Smooth muscle cell (in vitro differentiated cells): ENCODE data around the gene MYF5. TPM values are rescaled to one million over a fixed set of nuclear protein-coding genes. Genes with fewer than 3 reads are reported as not detected.

Experiments
- DNase-seq: peaks from one replicate; lab custom pipeline; 2025; ENCODE audit not compliant: unreplicated experiment; lab: John Stamatoyannopoulos, UW
- H2AFZ ChIP-seq: fragments of 200-600 bp; sonication (generic); 2 replicates; pipeline ENCODE4 v1.6.0; 2016; ENCODE audit warnings: antibody characterized with exemption, low read depth, mild to moderate bottlenecking
- H3F3A ChIP-seq: fragments of 200-600 bp; sonication (generic); 2 replicates; pipeline ENCODE4 v1.6.0; 2017; ENCODE audit warnings: antibody characterized with exemption, low read depth
- H3K27ac ChIP-seq: fragments of 200-600 bp; sonication (generic); 2 replicates; pipeline ENCODE4 v1.5.1; 2016; ENCODE audit warnings: low read depth, mild to moderate bottlenecking
- H3K27me3 ChIP-seq: fragments of 200-600 bp; sonication (generic); 2 replicates; pipeline ENCODE4 v1.6.1; 2016; ENCODE audit warnings: low read depth, mild to moderate bottlenecking
- H3K36me3 ChIP-seq: fragments of 200-600 bp; sonication (generic); 2 replicates; pipeline ENCODE4 v1.5.1; 2016; ENCODE audit warnings: low read depth
- H3K4me1 ChIP-seq: fragments of 200-600 bp; sonication (generic); 2 replicates; pipeline ENCODE4 v1.5.1; 2016; ENCODE audit warnings: low read depth
- H3K4me2 ChIP-seq: fragments of 200-600 bp; sonication (generic); 2 replicates; pipeline ENCODE4 v1.6.0; 2016; ENCODE audit warnings: mild to moderate bottlenecking
- H3K4me3 ChIP-seq: fragments of 200-600 bp; sonication (generic); 2 replicates; pipeline ENCODE4 v1.5.1; 2016; ENCODE audit warnings: mild to moderate bottlenecking
- H3K79me2 ChIP-seq: fragments of 200-600 bp; sonication (generic); 2 replicates; pipeline ENCODE4 v1.6.0; 2016; ENCODE audit warnings: low read depth, mild to moderate bottlenecking
- H3K9ac ChIP-seq: fragments of 200-600 bp; sonication (generic); 2 replicates; pipeline ENCODE4 v1.6.0; 2016; ENCODE audit warnings: low read depth
- H3K9me3 ChIP-seq: fragments of 200-600 bp; sonication (generic); replicated peaks from 2 replicates; pipeline ENCODE4 v1.5.1; 2016; ENCODE audit warnings: low read depth
- H4K20me1 ChIP-seq: fragments of 200-600 bp; sonication (generic); 2 replicates; pipeline ENCODE4 v1.6.0; 2016; ENCODE audit warnings: low read depth
- WGBS: methylation state at CpG from one replicate; pipeline ENCODE4 v1.1.7; 2016; ENCODE audit warnings: low lambda C conversion rate; 5-methylcytosine and 5-hydroxymethylcytosine counted together
- polyA plus RNA-seq: library from polyadenylated mRNA; unstranded; fragments of >200 nt; fragmentation: Nextera tagmentation; extraction: Ambion mirVana; gene quantifications from 2 replicates; pipeline ENCODE4 v1.2.1, GENCODE V29; 2016
- total RNA-seq: library from RNA; depleted of rRNA; stranded (reverse); fragments of >200 nt; gene quantifications from 2 replicates; pipeline ENCODE4 v1.2.3, GENCODE V29; 2014
- TF ChIP-seq, protein P1 (sequence below): fragments of 200-600 bp; sonication (generic); IDR thresholded peaks from 2 replicates; pipeline ENCODE4 v1.5.1; 2017; ENCODE audit warnings: borderline replicate concordance, mild to moderate bottlenecking, antibody characterized with exemption; ENCODE audit not compliant: insufficient read depth, poor library complexity, severe bottlenecking

Gene MYF5
- total and polyA plus RNA-seq, 2 experiments from 2014 or later, result not detected

DNA sequence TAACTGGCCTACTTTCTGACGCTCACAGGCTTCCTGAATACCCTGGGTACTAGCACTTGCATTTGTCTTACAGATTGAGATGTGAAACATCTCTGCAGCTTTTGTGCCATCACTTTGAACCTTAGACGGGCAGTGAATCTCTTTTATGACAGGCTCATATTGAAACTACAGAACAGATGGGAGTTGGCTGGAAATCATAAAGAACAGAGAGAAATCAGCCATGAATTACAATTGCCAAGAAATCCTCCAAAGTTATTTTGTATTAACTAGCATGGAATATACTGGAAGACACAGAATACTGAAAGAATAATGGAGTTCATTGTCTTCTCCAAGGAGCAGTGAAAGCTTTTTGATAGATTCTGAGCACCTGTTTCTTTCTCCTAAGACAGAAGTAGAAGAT is 32.7 kb downstream of the MYF5 start:
- DNase-seq, result no peak
- Histone ChIP-seq H3K79me2 (no peaks in the 10 kb centered on the region), H4K20me1 (no peaks in the 10 kb centered on the region), H3K27me3 (no peaks in the 10 kb centered on the region), H3K9ac (no peak overlapping the region), H3F3A (no peaks in the 10 kb centered on the region), H3K4me1 (no peaks in the 10 kb centered on the region), H3K9me3 (no peaks in the 10 kb centered on the region), H3K36me3 (no peaks in the 10 kb centered on the region), H3K4me3 (no peak overlapping the region), H3K4me2 (no peak overlapping the region), H2AFZ (no peak overlapping the region), H3K27ac (no peak overlapping the region)
- TF ChIP-seq, protein P1, sequence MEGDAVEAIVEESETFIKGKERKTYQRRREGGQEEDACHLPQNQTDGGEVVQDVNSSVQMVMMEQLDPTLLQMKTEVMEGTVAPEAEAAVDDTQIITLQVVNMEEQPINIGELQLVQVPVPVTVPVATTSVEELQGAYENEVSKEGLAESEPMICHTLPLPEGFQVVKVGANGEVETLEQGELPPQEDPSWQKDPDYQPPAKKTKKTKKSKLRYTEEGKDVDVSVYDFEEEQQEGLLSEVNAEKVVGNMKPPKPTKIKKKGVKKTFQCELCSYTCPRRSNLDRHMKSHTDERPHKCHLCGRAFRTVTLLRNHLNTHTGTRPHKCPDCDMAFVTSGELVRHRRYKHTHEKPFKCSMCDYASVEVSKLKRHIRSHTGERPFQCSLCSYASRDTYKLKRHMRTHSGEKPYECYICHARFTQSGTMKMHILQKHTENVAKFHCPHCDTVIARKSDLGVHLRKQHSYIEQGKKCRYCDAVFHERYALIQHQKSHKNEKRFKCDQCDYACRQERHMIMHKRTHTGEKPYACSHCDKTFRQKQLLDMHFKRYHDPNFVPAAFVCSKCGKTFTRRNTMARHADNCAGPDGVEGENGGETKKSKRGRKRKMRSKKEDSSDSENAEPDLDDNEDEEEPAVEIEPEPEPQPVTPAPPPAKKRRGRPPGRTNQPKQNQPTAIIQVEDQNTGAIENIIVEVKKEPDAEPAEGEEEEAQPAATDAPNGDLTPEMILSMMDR, result no peak
- WGBS, result 88% methylated on average over 2 of the region's 2 CpGs

GRCh38 chr12:80752464-80752863 is 35.8 kb downstream of the MYF5 start:
- Histone ChIP-seq H3K4me2 (no peak overlapping the region), H3F3A (no peaks in the 10 kb centered on the region), H2AFZ (no peak overlapping the region), H3K27ac (no peak overlapping the region), H3K79me2 (no peaks in the 10 kb centered on the region), H4K20me1 (no peaks in the 10 kb centered on the region), H3K9ac (no peak overlapping the region), H3K36me3 (no peaks in the 10 kb centered on the region), H3K27me3 (no peaks in the 10 kb centered on the region), H3K9me3 (no peaks in the 10 kb centered on the region), H3K4me3 (no peak overlapping the region), H3K4me1 (no peaks in the 10 kb centered on the region)
- no peak for DNase-seq
- TF ChIP-seq, protein P1, result no peak

DNA sequence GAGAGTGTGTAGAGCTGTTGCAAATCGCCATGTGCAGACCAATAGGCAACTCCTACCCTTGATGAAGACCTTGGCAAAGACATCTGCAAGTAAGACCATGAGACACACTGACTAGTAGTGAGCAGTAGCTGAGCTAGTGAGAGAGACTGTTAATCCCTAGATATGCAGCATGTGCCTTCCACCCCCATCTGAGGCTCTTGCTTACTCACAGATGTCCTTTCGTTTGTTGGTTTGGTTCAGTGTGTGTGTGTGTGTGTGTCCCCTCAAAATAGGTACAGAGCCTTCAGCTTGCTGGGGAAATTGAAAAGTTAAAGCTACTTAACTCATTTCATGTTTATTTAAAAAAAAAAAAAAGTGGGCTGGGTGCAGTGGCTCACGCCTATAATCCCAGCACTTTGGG is 37.6 kb downstream of the MYF5 start:
- H3K4me1 ChIP-seq, result no peaks in the 10 kb centered on the region

GRCh38 chr12:80756875-80757274 is 40.2 kb downstream of the MYF5 start:
- Histone ChIP-seq H2AFZ (no peak overlapping the region), H3K4me2 (no peak overlapping the region), H3K4me1 (no peaks in the 10 kb centered on the region), H3K79me2 (no peaks in the 10 kb centered on the region), H3K4me3 (no peak overlapping the region), H3F3A (no peaks in the 10 kb centered on the region), H4K20me1 (no peaks in the 10 kb centered on the region), H3K27me3 (no peaks in the 10 kb centered on the region), H3K36me3 (no peaks in the 10 kb centered on the region), H3K27ac (no peak overlapping the region), H3K9ac (no peak overlapping the region), H3K9me3 (no peaks in the 10 kb centered on the region)
- DNase-seq, result no peak
- TF ChIP-seq, protein P1, result no peak
- WGBS, result 31% methylated on average over 1 of the region's 1 CpG

More for the DNA sequence above, 37.6 kb downstream of the MYF5 start:
- no peaks in the 10 kb centered on the region for H3F3A ChIP-seq
- TF ChIP-seq, protein P1, result no peak
- H3K4me2 ChIP-seq, result no peak overlapping the region
- WGBS, result 68% methylated on average over 3 of the region's 3 CpGs
- H3K36me3 ChIP-seq, result no peaks in the 10 kb centered on the region
- H3K4me3 ChIP-seq, result no peak overlapping the region
- H2AFZ ChIP-seq, result no peak overlapping the region
- no peak overlapping the region for H3K9ac ChIP-seq
- no peaks in the 10 kb centered on the region for H3K79me2 ChIP-seq
- no peak for DNase-seq
- H4K20me1 ChIP-seq, result no peaks in the 10 kb centered on the region
- H3K27me3 ChIP-seq, result no peaks in the 10 kb centered on the region
- no peaks in the 10 kb centered on the region for H3K9me3 ChIP-seq
- H3K27ac ChIP-seq, result no peak overlapping the region
